Effector memory CD8-positive, alpha-beta T cell (primary cell): Measurements from ENCODE around the gene SLC45A3.
A peak's percentile ranks its signal among the peaks of the same experiment; 100 is the strongest.
"Not testable (repeated sequence)": the region's sequence is repeated elsewhere in the genome, so short reads cannot be mapped to it uniquely, and the experiment has no call there.

ENCODE experiments used
- ATAC-seq: fragments of 150-1000 bp; cut with Tn5 transposase; replicated peaks from 2 replicates; pipeline ENCODE4 v1.10.0; 2021; ENCODE audit warnings: mild to moderate bottlenecking, moderate library complexity
- DNase-seq, 3 experiments: peaks; one replicate each; pipeline ENCODE4 v3.0.0; 2021
- H3K27ac Mint-ChIP-seq, 2 donors: one replicate each; pipeline ENCODE4 v1.8.0; 2022; ENCODE audit warnings: mild to moderate bottlenecking in 2 of 2, mixed read lengths in 2 of 2, moderate library complexity in 2 of 2
- H3K27me3 Mint-ChIP-seq, 2 donors: one replicate each; pipeline ENCODE4 v1.8.0; 2022; ENCODE audit warnings: mixed read lengths in 2 of 2
- H3K36me3 Mint-ChIP-seq: one replicate; pipeline ENCODE4 v1.8.0; 2022; ENCODE audit warnings: mild to moderate bottlenecking, moderate library complexity, mixed read lengths; ENCODE audit not compliant: insufficient read depth
- H3K4me1 Mint-ChIP-seq, 2 donors: one replicate each; pipeline ENCODE4 v1.8.0; 2022; ENCODE audit warnings: low read depth in 2 of 2, mixed read lengths in 2 of 2
- H3K4me3 Mint-ChIP-seq, 2 donors: one replicate each; pipeline ENCODE4 v1.8.0; 2022; ENCODE audit warnings: mild to moderate bottlenecking in 2 of 2, mixed read lengths in 2 of 2, moderate library complexity in 2 of 2
- H3K9me3 Mint-ChIP-seq, 2 donors: one replicate each; pipeline ENCODE4 v1.8.0; 2022; ENCODE audit warnings: mixed read lengths in 2 of 2
- total RNA-seq, 9 experiments: gene quantifications; one replicate each; lab custom pipeline; 2026; lab: John Stamatoyannopoulos, UW

The SLC45A3 gene
- total RNA-seq = 0 to 2.5 (median 0.98) reads per million in 9 experiments

GRCh38 chr1:205680073-205680851 is at the start of gene SLC45A3:
Gene SLC45A3, minus strand, starts transcription at chr1:205680509. Its CDS starts 15,853 bp downstream, at chr1:205664656.
- DNase-seq = no peak
- Mint-ChIP-seq H3K36me3 (peaks cover 12% of the 10 kb centered on the region), H3K4me3 (peak within 1 kb of the TSS; percentile 76 to 78), H3K27me3 (peaks cover 20 to 41% of the 10 kb centered on the region in 2 donors), H3K27ac (no peak within 1 kb of the TSS), H3K4me1 (peaks cover 13 to 19% of the 10 kb centered on the region in 2 donors), H3K9me3 (no peaks in the 10 kb centered on the region)
- ATAC-seq = peak; percentile 73

GRCh38 chr1:205726619-205727125 is 46.4 kb upstream of the SLC45A3 start:
- H3K27ac Mint-ChIP-seq = peak overlapping the region in 1 of 2 donors; percentile 22
- H3K36me3 Mint-ChIP-seq = peaks cover 67% of the 10 kb centered on the region
- DNase-seq (no peak), ATAC-seq (no peak)
- H3K4me1 Mint-ChIP-seq = peaks cover 6 to 26% of the 10 kb centered on the region in 2 donors
- H3K4me3 Mint-ChIP-seq = no peak overlapping the region
- no peaks in the 10 kb centered on the region for H3K9me3 Mint-ChIP-seq
- H3K27me3 Mint-ChIP-seq = no peaks in the 10 kb centered on the region

- Mint-ChIP-seq H3K4me3 (no peak overlapping the region), H3K36me3 (peaks cover 73% of the 10 kb centered on the region), H3K27ac (no peak overlapping the region), H3K27me3 (no peaks in the 10 kb centered on the region), H3K4me1 (peaks cover 4 to 17% of the 10 kb centered on the region in 2 donors), H3K9me3 (no peaks in the 10 kb centered on the region)
- DNase-seq = no peak
- no peak for ATAC-seq
Observed at GRCh38 chr1:205725514-205725913, 45.2 kb upstream of the SLC45A3 start.

- DNase-seq, H3K9me3 Mint-ChIP-seq, H3K4me1 Mint-ChIP-seq, H3K4me3 Mint-ChIP-seq, H3K27ac Mint-ChIP-seq, H3K27me3 Mint-ChIP-seq, ATAC-seq: not testable (repeated sequence)
- H3K36me3 Mint-ChIP-seq = peaks cover 92% of the 10 kb centered on the region
Observed at GRCh38 chr1:205720740-205721139, 40.4 kb upstream of the SLC45A3 start.

- no peak for ATAC-seq
- peaks cover 0 to 4% of the 10 kb centered on the region in 2 donors for H3K4me1 Mint-ChIP-seq
- DNase-seq = no peak
- no peaks in the 10 kb centered on the region for H3K27me3 Mint-ChIP-seq
- H3K9me3 Mint-ChIP-seq = no peaks in the 10 kb centered on the region
- H3K4me3 Mint-ChIP-seq = no peak overlapping the region
- H3K36me3 Mint-ChIP-seq = peaks cover 86% of the 10 kb centered on the region
- no peak overlapping the region for H3K27ac Mint-ChIP-seq
Observed at GRCh38 chr1:205719762-205720161, 39.5 kb upstream of the SLC45A3 start.

GRCh38 chr1:205719015-205719414 is 38.7 kb upstream of the SLC45A3 start:
- Mint-ChIP-seq H3K4me3 (no peak overlapping the region), H3K27ac (no peak overlapping the region), H3K36me3 (peaks cover 79% of the 10 kb centered on the region), H3K4me1 (peaks cover 0 to 4% of the 10 kb centered on the region in 2 donors), H3K9me3 (no peaks in the 10 kb centered on the region), H3K27me3 (no peaks in the 10 kb centered on the region)
- ATAC-seq (no peak), DNase-seq (no peak)

GRCh38 chr1:205716371-205717132 is 36.2 kb upstream of the SLC45A3 start:
- no peak overlapping the region for H3K27ac Mint-ChIP-seq
- H3K36me3 Mint-ChIP-seq = peaks cover 60% of the 10 kb centered on the region
- ATAC-seq = no peak
- no peaks in the 10 kb centered on the region for H3K4me1 Mint-ChIP-seq
- DNase-seq = no peak
- no peaks in the 10 kb centered on the region for H3K9me3 Mint-ChIP-seq
- no peak overlapping the region for H3K4me3 Mint-ChIP-seq
- H3K27me3 Mint-ChIP-seq = no peaks in the 10 kb centered on the region

- Mint-ChIP-seq H3K9me3 (no peaks in the 10 kb centered on the region), H3K4me3 (no peak overlapping the region), H3K27ac (peak overlapping the region in 1 of 2 donors; percentile 55), H3K36me3 (peaks cover 52% of the 10 kb centered on the region), H3K4me1 (peaks cover 0 to 6% of the 10 kb centered on the region in 2 donors), H3K27me3 (no peaks in the 10 kb centered on the region)
- no peak for ATAC-seq
- no peak for DNase-seq
Observed at GRCh38 chr1:205715628-205716027, 35.3 kb upstream of the SLC45A3 start.

- H3K4me1 Mint-ChIP-seq = peaks cover 0 to 7% of the 10 kb centered on the region in 2 donors
- H3K27ac Mint-ChIP-seq = peak overlapping the region in 1 of 2 donors; percentile 55
- H3K9me3 Mint-ChIP-seq = no peaks in the 10 kb centered on the region
- ATAC-seq = no peak
- no peak for DNase-seq
- no peaks in the 10 kb centered on the region for H3K27me3 Mint-ChIP-seq
- peaks cover 44% of the 10 kb centered on the region for H3K36me3 Mint-ChIP-seq
- no peak overlapping the region for H3K4me3 Mint-ChIP-seq
Observed at GRCh38 chr1:205714906-205715246, 34.6 kb upstream of the SLC45A3 start.

- ATAC-seq (no peak), DNase-seq (no peak)
- no peaks in the 10 kb centered on the region for H3K9me3 Mint-ChIP-seq
- H3K4me1 Mint-ChIP-seq = peaks cover 0 to 7% of the 10 kb centered on the region in 2 donors
- H3K4me3 Mint-ChIP-seq = no peak overlapping the region
- peaks cover 39% of the 10 kb centered on the region for H3K36me3 Mint-ChIP-seq
- H3K27me3 Mint-ChIP-seq = no peaks in the 10 kb centered on the region
- peak overlapping the region in 1 of 2 donors; percentile 53 for H3K27ac Mint-ChIP-seq
Observed at GRCh38 chr1:205714190-205714905, 34.0 kb upstream of the SLC45A3 start.

- DNase-seq = peak; percentile 65 to 69 (median 65)
- H3K27me3 Mint-ChIP-seq = no peaks in the 10 kb centered on the region
Observed at GRCh38 chr1:205711105-205712048, 31.1 kb upstream of the SLC45A3 start.

More at GRCh38 chr1:205711105-205712048, 31.1 kb upstream of the SLC45A3 start:
- Mint-ChIP-seq H3K4me1 (peaks cover 0 to 7% of the 10 kb centered on the region in 2 donors), H3K27ac (peak overlapping the region; percentile 35 to 73), H3K4me3 (no peak overlapping the region), H3K36me3 (peaks cover 10% of the 10 kb centered on the region), H3K9me3 (no peaks in the 10 kb centered on the region)
- ATAC-seq = peak; percentile 97
